Measurements from ENCODE around the gene CDH8. TPM values are rescaled to one million over a fixed set of nuclear protein-coding genes. Genes with fewer than 3 reads are reported as not detected.

CDH8 gene
- total and polyA plus RNA-seq, 2 of the 4 experiments (the other 2 are of a cell fraction), result not detected

DNA sequence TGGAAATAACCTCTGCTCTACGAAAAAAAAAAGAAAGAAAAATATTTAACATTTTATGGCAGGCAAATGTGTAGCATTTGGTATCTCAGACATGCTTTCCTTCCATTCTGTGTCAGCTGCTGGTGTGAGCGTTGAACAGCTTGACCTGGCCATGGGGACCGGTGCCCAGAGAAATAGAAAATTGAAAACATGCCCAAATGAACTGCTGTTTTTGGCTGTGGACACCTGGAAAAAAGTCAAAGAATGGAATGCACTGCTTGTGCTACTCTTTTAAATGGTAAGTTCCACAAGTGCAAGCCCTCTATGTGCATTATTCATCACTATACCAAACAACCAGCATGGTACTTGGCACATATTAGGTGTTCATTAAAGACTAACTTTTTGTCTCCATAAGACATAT is 127.2 kb downstream of the CDH8 start:
- dilution Hi-C loops (cut with HindIII; ENCODE audit: low sequenced_read_pairs, unreplicated experiment) (no loop called here), intact Hi-C loops (cut with micrococcal nuclease) (no loop called here), in situ Hi-C loops (cut with MboI; ENCODE audit: low sequenced_read_pairs) (no loop called here)
- TF ChIP-seq MAZ (IDR thresholded peaks at IDR 0.05; ENCODE audit: borderline replicate concordance, low read depth, low read length), result no peak
- no peak for TF ChIP-seq ELK1 (IDR thresholded peaks at IDR 0.05; ENCODE audit: borderline replicate concordance, low read depth, low read length)
- no peak for TF ChIP-seq RCOR1 (IDR thresholded peaks at IDR 0.05; ENCODE audit: insufficient replicate concordance, low read length)
- TF ChIP-seq FOS (IDR thresholded peaks at IDR 0.05; ENCODE audit: low read depth, low read length), result no peak
- TF ChIP-seq CEBPB (IDR thresholded peaks at IDR 0.05; ENCODE audit: low read depth, low read length), result no peak
- no peak for TF ChIP-seq MXI1 (IDR thresholded peaks at IDR 0.05; ENCODE audit: borderline replicate concordance, low read depth, low read length)
- no peak for TF ChIP-seq CHD1 (IDR thresholded peaks at IDR 0.05; ENCODE audit: low read depth, low read length)
- TF ChIP-seq MAFK (IDR thresholded peaks at IDR 0.05; ENCODE audit: low read depth, low read length), result no peak
- no peak for TF ChIP-seq USF2 (IDR thresholded peaks at IDR 0.05; ENCODE audit: low read depth, low read length)
- TF ChIP-seq CTCF (conservative IDR thresholded peaks at IDR 0.05; ENCODE audit: low read depth, low read length), result no peak
- TF ChIP-seq RFX5 (IDR thresholded peaks at IDR 0.05; ENCODE audit: low read depth, low read length), result no peak
- no peak for TF ChIP-seq NFE2L2 (IDR thresholded peaks at IDR 0.05; ENCODE audit: low read depth, low read length)
- no peak for TF ChIP-seq SMC3 (IDR thresholded peaks at IDR 0.05; ENCODE audit: low read depth, low read length)
- TF ChIP-seq BHLHE40 (IDR thresholded peaks at IDR 0.05; ENCODE audit: low read depth, low read length), result no peak
- TF ChIP-seq POLR2A (IDR thresholded peaks at IDR 0.05; ENCODE audit: low read depth, low read length), result no peak
- no peak for TF ChIP-seq RAD21 (IDR thresholded peaks at IDR 0.05; ENCODE audit: low read length)
- Histone ChIP-seq H2BK15ac (ENCODE audit: low read depth, low read length) (no peak overlapping the region), H2AK5ac (ENCODE audit: low read depth, low read length) (no peak overlapping the region), H2AK9ac (replicated peaks; ENCODE audit: low read depth, low read length, poor library complexity) (no peak overlapping the region), H2BK20ac (ENCODE audit: low read depth, low read length) (no peak overlapping the region), H3K9ac (ENCODE audit: low read depth, low read length) (no peak overlapping the region), H3K27me3 (ENCODE audit: control insufficient read depth, insufficient read depth, low read length) (no peaks in the 10 kb centered on the region), H4K91ac (ENCODE audit: insufficient read depth, low read depth, low read length) (no peak overlapping the region), H3K27ac (ENCODE audit: insufficient read depth, low read length) (no peak overlapping the region), H3K14ac (replicated peaks; ENCODE audit: low read depth, low read length) (no peak overlapping the region), H3K23ac (ENCODE audit: low read depth, low read length) (no peak overlapping the region), H3K4me1 (ENCODE audit: control insufficient read depth, insufficient read depth, low read length) (no peaks in the 10 kb centered on the region), H4K20me1 (ENCODE audit: insufficient read depth, low read length) (no peaks in the 10 kb centered on the region), H3K36me3 (ENCODE audit: control insufficient read depth, insufficient read depth, low read length) (no peaks in the 10 kb centered on the region), H3K4me2 (ENCODE audit: low read depth, low read length) (no peak overlapping the region), H2BK120ac (ENCODE audit: low read depth, low read length) (no peak overlapping the region), H2AFZ (replicated peaks; ENCODE audit: low read length, poor library complexity) (no peak overlapping the region), H4K5ac (ENCODE audit: low read depth, low read length) (no peak overlapping the region), H3K4me3 (ENCODE audit: insufficient read depth, low read depth, low read length) (no peak overlapping the region), H3K79me1 (ENCODE audit: low read depth in 1 of 2, low read length in 2 of 2) (no peaks in the 10 kb centered on the region), H2BK5ac (ENCODE audit: low read depth, low read length, poor library complexity, severe bottlenecking) (no peak overlapping the region), H3K56ac (ENCODE audit: extremely low read depth, insufficient read depth, low read length) (no peak overlapping the region), H3K18ac (ENCODE audit: low read depth, low read length) (no peak overlapping the region), H3K4ac (ENCODE audit: low read depth, low read length) (no peak overlapping the region), H4K8ac (ENCODE audit: low read depth in 2 of 2, low read length in 2 of 2) (no peak overlapping the region), H3K9me1 (ENCODE audit: insufficient read depth, low read length) (no peaks in the 10 kb centered on the region), H3K9me3 (ENCODE audit: control insufficient read depth, insufficient read depth, low read length) (peaks cover 6% of the 10 kb centered on the region)
- ATAC-seq (ENCODE audit: low read depth), result no peak
- DNase-seq, result no peak
- BruUV-seq (replicated peaks), result no TSS peak
- CTCF ChIA-PET, result no interaction called here
- WGBS, 2 experiments (ENCODE audit: extremely low coverage in 2 of 2, insufficient read length in 1 of 2), result 40% methylated on average over 1 of the region's 3 CpGs; no CpG with 5 or more reads in 1 of the 2 experiments
- POLR2A ChIA-PET (ENCODE audit: unreplicated experiment), result no interaction called here
